Stomach (tissue), 9 donors: ENCODE results near the gene R3HDML. TPM values are rescaled to one million over a fixed set of nuclear protein-coding genes. Genes with fewer than 3 reads are reported as not detected.
"Not testable (repeated sequence)": the region's sequence is repeated elsewhere in the genome, so short reads cannot be mapped to it uniquely, and the experiment has no call there.

ENCODE experiments used
- DNase-seq, 2 donors: peaks; one replicate each; pipeline versions ENCODE4 v3.0.0 to v3.0.0-alpha.2; 2013 to 2019
- H3K27ac ChIP-seq, 5 donors: fragments of 200-600 bp in 4 of 5; sonication (generic) in 4 of 5; one replicate each; pipeline ENCODE4 v1.5.1; 2013 to 2019; ENCODE audit warnings: mild to moderate bottlenecking in 1 of 5, moderate library complexity in 1 of 5
- H3K27me3 ChIP-seq, 3 donors: fragments of 200-600 bp; sonication (generic); one replicate each; pipeline ENCODE4 v1.5.1; 2017 to 2019; ENCODE audit warnings: mixed run types in 1 of 3
- H3K36me3 ChIP-seq, 4 donors: fragments of 200-600 bp; sonication (generic); 1 replicate in 3 of 4; 2 replicates in 1 of 4; pipeline ENCODE4 v1.5.1; 2016 to 2019
- H3K4me1 ChIP-seq, 4 donors: fragments of 200-600 bp; sonication (generic); one replicate each; pipeline ENCODE4 v1.5.1; 2016 to 2019
- H3K4me3 ChIP-seq, 4 donors: fragments of 200-600 bp; sonication (generic) in 3 of 4; one replicate each; pipeline ENCODE4 v1.5.1; 2016 to 2019; ENCODE audit warnings: mild to moderate bottlenecking in 1 of 4
- H3K9me3 ChIP-seq, 4 donors: fragments of 200-600 bp; sonication (generic); one replicate each; pipeline ENCODE4 v1.5.1; 2016 to 2019
- CTCF ChIP-seq, 7 experiments: fragments of 450-650 bp in 4 of 7; fragments of 200-600 bp in 3 of 7; sonication (generic) in 3 of 7; IDR thresholded peaks; one replicate each; pipeline ENCODE4 v1.5.1; 2016 to 2019; ENCODE audit warnings: antibody characterized with exemption in 7 of 7, control low read depth in 2 of 7, mild to moderate bottlenecking in 1 of 7
- EP300 ChIP-seq: sonication (generic); formaldehyde crosslinking; IDR thresholded peaks from one replicate; pipeline ENCODE4 v1.6.1; 2017; ENCODE audit warnings: antibody characterized with exemption
- POLR2A ChIP-seq, 4 donors: fragments of 450-650 bp; IDR thresholded peaks; one replicate each; pipeline ENCODE4 v1.6.1; 2016; ENCODE audit warnings: antibody characterized with exemption in 4 of 4, control low read depth in 2 of 4, mild to moderate bottlenecking in 1 of 4, moderate library complexity in 1 of 4
- POLR2AphosphoS5 ChIP-seq, 3 donors: sonication (generic); formaldehyde crosslinking; IDR thresholded peaks; one replicate each; pipeline ENCODE4 v1.6.1; 2016; ENCODE audit warnings: antibody characterized with exemption in 3 of 3
- WGBS, 5 donors: extraction: QIAGEN DNeasy Blood & Tissue Kit in 3 of 5; methylation state at CpG; one replicate each; pipeline versions ENCODE4 v1.1.5 to v1.1.7; 2013 to 2018; 5-methylcytosine and 5-hydroxymethylcytosine counted together
- intact Hi-C: fragments of 100-400 bp; cut with DNase I; formaldehyde crosslinking; loops from one replicate; pipeline ENCODE4 v1.15.1; 2023; ENCODE audit warnings: low total_unique reads
- polyA plus RNA-seq, 3 donors: library from polyadenylated mRNA; stranded (reverse); fragments of 200-250 nt; gene quantifications; one replicate each; pipeline ENCODE4 v1.2.3, GENCODE V29; 2013
- total RNA-seq, 5 donors: library from RNA; depleted of rRNA; stranded (reverse); fragments of >200 nt; gene quantifications; one replicate each; pipeline versions ENCODE4 v1.1.0 to v1.2.3, GENCODE V29; 2014 to 2016
- donor health status: healthy with polysubstance abuse.
- donor health status: Bipolar disorder and iron deficiency.
- donor health status: healthy.

R3HDML gene
- total and polyA plus RNA-seq, 8 donors = not detected

- H3K27ac ChIP-seq = no peak overlapping the region
- TF ChIP-seq EP300 = no peak
- no peak for DNase-seq
- H3K36me3 ChIP-seq = no peaks in the 10 kb centered on the region
- H3K4me3 ChIP-seq = no peak overlapping the region
- H3K27me3 ChIP-seq = peaks cover 0 to 6% (median 0%) of the 10 kb centered on the region in 3 donors
- H3K9me3 ChIP-seq = no peaks in the 10 kb centered on the region
- WGBS, 5 donors = 30 to 45% (median 33%) methylated on average over 4 of the region's 4 CpGs
- intact Hi-C loops = no loop called here
- H3K4me1 ChIP-seq = peaks cover 0 to 4% (median 0%) of the 10 kb centered on the region in 4 donors
Observed at GRCh38 chr20:44344723-44345122, 7.9 kb downstream of the R3HDML start.

- no peak for TF ChIP-seq CTCF (IDR thresholded peaks at IDR 0.05)
- no peak for TF ChIP-seq POLR2A (IDR thresholded peaks at IDR 0.05)
- H3K36me3 ChIP-seq = no peaks in the 10 kb centered on the region
- WGBS, 5 donors = 85 to 91% (median 86%) methylated on average over 7 to 8 of the region's 8 CpGs
- peaks cover 0 to 4% (median 0%) of the 10 kb centered on the region in 4 donors for H3K4me1 ChIP-seq
- H3K27ac ChIP-seq = no peak overlapping the region
- no peak for DNase-seq
- no peaks in the 10 kb centered on the region for H3K9me3 ChIP-seq
- no peak overlapping the region for H3K4me3 ChIP-seq
- peaks cover 0 to 6% (median 0%) of the 10 kb centered on the region in 3 donors for H3K27me3 ChIP-seq
- intact Hi-C loops = no loop called here
Observed at GRCh38 chr20:44345147-44345546, 8.3 kb downstream of the R3HDML start.

- H3K4me1 ChIP-seq, H3K27ac ChIP-seq, DNase-seq, intact Hi-C loops, H3K27me3 ChIP-seq, H3K4me3 ChIP-seq, H3K9me3 ChIP-seq, H3K36me3 ChIP-seq: not testable (repeated sequence)
- 89 to 94% (median 91%) methylated on average over 10 of the region's 10 CpGs for WGBS, 5 donors
Observed at GRCh38 chr20:44345941-44346340, 9.1 kb downstream of the R3HDML start.

- Histone ChIP-seq H3K4me1 (peaks cover 0 to 4% (median 0%) of the 10 kb centered on the region in 4 donors), H3K4me3 (no peak overlapping the region), H3K9me3 (no peaks in the 10 kb centered on the region), H3K27me3 (peaks cover 0 to 6% (median 0%) of the 10 kb centered on the region in 3 donors), H3K36me3 (no peaks in the 10 kb centered on the region), H3K27ac (no peak overlapping the region)
- TF ChIP-seq POLR2A (IDR thresholded peaks at IDR 0.05) = no peak
- TF ChIP-seq EP300 = no peak
- no peak for TF ChIP-seq CTCF (IDR thresholded peaks at IDR 0.05)
- no peak for TF ChIP-seq POLR2AphosphoS5 (IDR thresholded peaks at IDR 0.05)
- DNase-seq = no peak
- WGBS, 5 donors = 89 to 92% (median 91%) methylated on average over 4 of the region's 4 CpGs
- intact Hi-C loops = no loop called here
Observed at GRCh38 chr20:44348168-44348659, 11.4 kb downstream of the R3HDML start.

- no peak for DNase-seq
- 74 to 86% (median 82%) methylated on average over 3 of the region's 3 CpGs for WGBS, 5 donors
- Histone ChIP-seq H3K4me3 (no peak overlapping the region), H3K36me3 (no peaks in the 10 kb centered on the region), H3K27me3 (no peaks in the 10 kb centered on the region), H3K27ac (no peak overlapping the region), H3K4me1 (peaks cover 0 to 7% (median 0%) of the 10 kb centered on the region in 4 donors), H3K9me3 (no peaks in the 10 kb centered on the region)
- intact Hi-C loops = no loop called here
- TF ChIP-seq POLR2AphosphoS5 (IDR thresholded peaks at IDR 0.05) (no peak), POLR2A (IDR thresholded peaks at IDR 0.05) (no peak), EP300 (no peak), CTCF (IDR thresholded peaks at IDR 0.05) (no peak)
Observed at GRCh38 chr20:44349349-44349748, 12.5 kb downstream of the R3HDML start.
